ENCODE data around the gene C16orf87.
A peak's percentile ranks its signal among the peaks of the same experiment; 100 is the strongest.

Gene C16orf87

DNA sequence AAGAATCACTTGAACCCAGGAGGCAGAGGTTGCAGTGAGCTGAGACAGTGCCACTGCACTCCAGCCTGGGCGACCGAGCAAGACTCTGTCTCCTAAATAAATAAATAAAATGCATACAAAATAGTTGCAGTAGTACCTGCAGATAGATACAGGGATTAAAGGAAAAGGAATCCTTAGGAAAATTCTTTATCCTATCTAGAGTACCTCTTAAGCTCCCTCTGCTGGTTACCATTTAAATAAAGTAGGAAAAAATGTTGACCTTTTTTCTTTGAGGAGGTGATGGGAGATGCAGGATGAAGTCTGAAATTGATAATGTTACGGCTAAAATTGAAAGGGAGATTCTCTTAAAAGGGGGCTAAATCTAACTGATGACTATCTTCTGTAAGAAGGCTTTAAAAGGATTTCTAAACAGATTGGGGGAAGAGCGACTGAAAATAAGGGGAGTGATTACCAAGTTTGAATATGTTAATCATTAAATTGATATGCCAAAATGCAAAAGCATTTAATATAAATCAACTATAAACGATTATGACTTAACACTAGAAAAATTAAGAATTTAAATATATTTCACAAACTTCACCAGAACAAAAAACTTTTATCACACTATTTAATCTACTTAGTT, 29.4 kb downstream of the C16orf87 start:
- peak; percentile 43 to 51 for DNase-seq (ENCODE audit: low read depth in 2 of 2)
- no peak overlapping the region for H3K4me3 ChIP-seq (replicated peaks in 1 of 2; ENCODE audit: low read depth in 2 of 2, low read length in 2 of 2)
- TF ChIP-seq, protein P1, sequence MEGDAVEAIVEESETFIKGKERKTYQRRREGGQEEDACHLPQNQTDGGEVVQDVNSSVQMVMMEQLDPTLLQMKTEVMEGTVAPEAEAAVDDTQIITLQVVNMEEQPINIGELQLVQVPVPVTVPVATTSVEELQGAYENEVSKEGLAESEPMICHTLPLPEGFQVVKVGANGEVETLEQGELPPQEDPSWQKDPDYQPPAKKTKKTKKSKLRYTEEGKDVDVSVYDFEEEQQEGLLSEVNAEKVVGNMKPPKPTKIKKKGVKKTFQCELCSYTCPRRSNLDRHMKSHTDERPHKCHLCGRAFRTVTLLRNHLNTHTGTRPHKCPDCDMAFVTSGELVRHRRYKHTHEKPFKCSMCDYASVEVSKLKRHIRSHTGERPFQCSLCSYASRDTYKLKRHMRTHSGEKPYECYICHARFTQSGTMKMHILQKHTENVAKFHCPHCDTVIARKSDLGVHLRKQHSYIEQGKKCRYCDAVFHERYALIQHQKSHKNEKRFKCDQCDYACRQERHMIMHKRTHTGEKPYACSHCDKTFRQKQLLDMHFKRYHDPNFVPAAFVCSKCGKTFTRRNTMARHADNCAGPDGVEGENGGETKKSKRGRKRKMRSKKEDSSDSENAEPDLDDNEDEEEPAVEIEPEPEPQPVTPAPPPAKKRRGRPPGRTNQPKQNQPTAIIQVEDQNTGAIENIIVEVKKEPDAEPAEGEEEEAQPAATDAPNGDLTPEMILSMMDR (IDR thresholded peaks at IDR 0.05; ENCODE audit: low read depth, low read length), result peak; percentile 30

DNA sequence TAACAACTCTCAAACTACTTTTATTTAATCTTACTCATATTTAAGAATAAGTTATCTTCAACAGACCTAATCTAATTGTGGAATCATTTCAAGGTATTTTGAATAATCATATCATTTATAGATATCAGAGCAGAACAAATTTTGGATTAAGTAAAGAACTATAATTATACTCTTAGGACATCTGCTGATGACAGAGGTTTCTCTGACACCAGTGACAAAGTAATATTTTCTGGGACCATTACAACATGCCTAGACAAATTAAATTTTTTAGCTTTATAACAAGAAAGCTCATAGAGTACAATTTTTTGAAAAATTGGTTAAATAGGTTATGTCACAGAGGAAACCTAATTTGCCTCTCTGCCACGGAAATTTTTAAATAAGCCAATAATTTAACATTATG, 30.5 kb downstream of the C16orf87 start:
- H3K4me3 ChIP-seq (replicated peaks in 1 of 2; ENCODE audit: low read depth in 2 of 2, low read length in 2 of 2), result no peak overlapping the region
- no peak for DNase-seq (ENCODE audit: low read depth in 2 of 2)
- TF ChIP-seq, protein P1 (IDR thresholded peaks at IDR 0.05; ENCODE audit: low read depth, low read length), result no peak

DNA sequence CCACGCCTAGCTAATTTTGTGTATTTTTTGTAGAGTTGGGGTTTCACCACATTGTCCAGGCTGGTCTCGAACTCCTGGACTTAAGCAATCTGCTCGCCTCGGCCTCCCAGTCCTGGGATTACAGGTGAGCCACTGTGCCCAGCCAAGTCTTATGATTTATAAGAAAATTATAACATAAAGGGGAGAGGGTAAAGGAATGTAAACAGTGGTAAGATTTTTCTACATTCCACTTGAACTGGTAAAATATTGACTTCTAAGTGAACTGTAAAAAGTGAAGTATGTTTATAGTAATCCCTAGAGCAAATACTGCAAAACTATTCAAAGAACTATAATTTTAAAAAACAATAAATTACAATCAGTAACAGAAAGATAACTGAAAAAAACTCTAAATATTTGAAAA, 33.5 kb downstream of the C16orf87 start:
- DNase-seq (ENCODE audit: low read depth in 2 of 2), result no peak
- no peak overlapping the region for H3K4me3 ChIP-seq (replicated peaks in 1 of 2; ENCODE audit: low read depth in 2 of 2, low read length in 2 of 2)
- TF ChIP-seq, protein P1 (IDR thresholded peaks at IDR 0.05; ENCODE audit: low read depth, low read length), result no peak

DNA sequence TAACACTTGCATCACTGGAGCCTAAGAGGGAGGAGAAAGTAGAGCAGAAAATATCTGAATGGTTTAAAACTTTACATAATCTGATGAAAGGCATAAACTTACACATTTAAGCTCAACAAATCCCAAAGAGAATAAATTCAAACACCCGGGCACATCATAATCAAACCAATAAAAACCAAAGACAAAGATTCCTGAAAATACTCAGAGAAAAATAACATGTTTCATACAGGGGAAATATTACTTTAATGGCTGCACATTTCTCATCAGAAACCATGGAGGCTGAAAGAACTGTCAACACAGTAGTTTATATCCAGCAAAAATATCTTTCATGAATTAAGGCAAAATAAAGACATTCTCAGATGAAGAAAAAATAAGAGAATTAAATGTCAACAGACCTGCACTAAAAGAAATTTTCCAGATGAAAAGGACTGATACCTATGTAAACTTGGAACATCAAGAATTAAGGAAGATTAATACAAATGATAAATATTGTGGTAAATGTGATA, 34.2 kb downstream of the C16orf87 start:
- no peak overlapping the region for H3K4me3 ChIP-seq (replicated peaks in 1 of 2; ENCODE audit: low read depth in 2 of 2, low read length in 2 of 2)
- TF ChIP-seq, protein P1 (IDR thresholded peaks at IDR 0.05; ENCODE audit: low read depth, low read length), result no peak
- DNase-seq (ENCODE audit: low read depth in 2 of 2), result no peak

DNA sequence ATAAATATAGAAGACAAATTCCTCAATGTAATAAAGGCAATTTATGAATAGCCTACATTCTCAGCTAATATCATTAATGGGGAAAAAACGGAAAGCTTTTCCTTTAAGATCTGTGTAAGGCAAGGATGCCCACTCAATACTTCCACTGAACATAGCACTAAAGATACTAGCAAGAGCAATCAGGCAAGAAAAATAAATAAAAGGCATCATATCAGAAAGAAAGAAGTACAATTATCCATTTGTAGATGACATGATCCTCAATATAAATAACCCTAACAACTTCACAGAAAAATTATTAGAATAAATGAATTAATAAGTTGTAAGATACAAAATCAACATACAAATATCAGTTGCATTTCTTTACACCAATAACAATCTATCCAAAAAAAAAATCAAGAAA, 37.1 kb downstream of the C16orf87 start:
- no peak overlapping the region for H3K4me3 ChIP-seq (replicated peaks in 1 of 2; ENCODE audit: low read depth in 2 of 2, low read length in 2 of 2)
- no peak for DNase-seq (ENCODE audit: low read depth in 2 of 2)
- TF ChIP-seq, protein P1 (IDR thresholded peaks at IDR 0.05; ENCODE audit: low read depth, low read length), result no peak

DNA sequence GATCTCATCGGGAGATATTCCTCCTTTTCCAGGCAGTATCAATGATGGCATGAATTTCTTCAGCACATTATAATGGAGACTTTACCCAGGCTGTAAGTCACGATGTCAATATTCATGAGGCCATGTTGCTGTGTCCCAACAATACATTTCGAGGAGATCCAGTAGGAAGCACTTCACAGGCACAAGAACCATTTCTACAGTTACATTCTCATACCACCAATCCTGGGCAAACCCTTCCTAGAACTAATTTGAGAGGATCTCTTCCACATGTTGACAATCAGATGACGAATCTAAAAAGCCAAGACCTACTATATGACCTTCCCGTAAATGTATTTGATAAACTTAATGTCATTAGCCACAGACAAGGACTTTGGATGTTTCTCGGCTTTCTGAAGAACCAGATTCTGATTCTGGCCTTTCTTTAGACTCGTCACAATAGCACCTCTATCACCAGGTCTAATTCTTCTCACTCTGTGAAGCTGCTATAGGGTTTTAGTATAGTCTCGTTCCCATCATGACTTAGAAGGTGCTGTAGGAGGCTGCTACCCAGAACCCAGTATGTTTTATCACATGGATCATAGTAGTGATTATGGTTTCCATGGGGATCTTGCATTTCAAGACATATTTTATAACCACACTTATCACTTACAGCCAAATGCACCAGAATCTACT, 40.2 kb downstream of the C16orf87 start:
- DNase-seq (ENCODE audit: low read depth in 2 of 2), result no peak
- H3K4me3 ChIP-seq (replicated peaks in 1 of 2; ENCODE audit: low read depth in 2 of 2, low read length in 2 of 2), result no peak overlapping the region
- TF ChIP-seq, protein P1 (IDR thresholded peaks at IDR 0.05; ENCODE audit: low read depth, low read length), result no peak

Data from cardiac fibroblast (primary cell).